ENCODE results near the gene COL28A1. TPM values are rescaled to one million over a fixed set of nuclear protein-coding genes. Genes with fewer than 3 reads are reported as not detected.
"Not testable (repeated sequence)": the region's sequence is repeated elsewhere in the genome, so short reads cannot be mapped to it uniquely, and the experiment has no call there.

The COL28A1 gene
- total RNA-seq, 1 donor from 2014 or later = 2.0 TPM

- Histone ChIP-seq H3K27ac (no peak overlapping the region), H3K27me3 (ENCODE audit: low read depth) (no peaks in the 10 kb centered on the region), H3K36me3 (no peaks in the 10 kb centered on the region), H3K9me3 (peaks cover 4% of the 10 kb centered on the region), H3K4me1 (no peaks in the 10 kb centered on the region), H3K4me3 (no peak overlapping the region)
- intact Hi-C loops (cut with DNase I) = no loop called here
- TF ChIP-seq CTCF (IDR thresholded peaks at IDR 0.05) = no peak
- ATAC-seq (no peak), DNase-seq (no peak)
Observed at GRCh38 chr7:7484072-7484471, 51.6 kb downstream of the COL28A1 start.

- no peaks in the 10 kb centered on the region for H3K36me3 ChIP-seq
- DNase-seq = no peak
- H3K4me3 ChIP-seq = no peak overlapping the region
- no peak for ATAC-seq
- no peak for TF ChIP-seq CTCF (IDR thresholded peaks at IDR 0.05)
- intact Hi-C loops (cut with DNase I) = no loop called here
- no peak overlapping the region for H3K27ac ChIP-seq
- H3K4me1 ChIP-seq = no peaks in the 10 kb centered on the region
- no peaks in the 10 kb centered on the region for H3K27me3 ChIP-seq (ENCODE audit: low read depth)
- peaks cover 4% of the 10 kb centered on the region for H3K9me3 ChIP-seq
Observed at GRCh38 chr7:7481802-7482201, 53.9 kb downstream of the COL28A1 start.

DNA sequence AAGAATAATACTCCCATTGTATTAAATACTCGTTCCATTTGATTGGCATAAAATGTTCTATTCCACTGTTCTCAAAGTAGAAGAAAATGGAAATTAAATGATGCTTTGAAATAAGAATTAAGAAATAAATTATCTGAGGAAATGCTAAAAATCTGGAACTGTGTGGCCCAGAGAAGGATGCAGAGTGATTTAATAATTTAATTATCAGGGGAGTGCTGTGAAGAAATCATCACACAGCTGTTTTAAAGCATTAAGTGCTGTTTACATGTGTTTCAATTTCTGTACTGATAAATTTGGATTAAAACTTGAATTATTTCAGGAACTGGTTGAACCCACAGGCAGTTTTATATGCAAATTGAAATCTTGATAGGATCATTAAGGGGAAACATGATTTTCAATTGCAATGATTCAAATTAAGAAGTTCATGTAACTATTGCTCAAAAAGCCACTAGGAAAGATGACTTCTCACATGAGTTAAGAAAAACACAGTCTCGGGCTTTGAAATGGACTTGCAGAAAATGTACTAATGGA is 56.3 kb downstream of the COL28A1 start:
- DNase-seq = no peak
- H3K27me3 ChIP-seq (ENCODE audit: low read depth) = no peaks in the 10 kb centered on the region
- no peaks in the 10 kb centered on the region for H3K4me1 ChIP-seq
- H3K9me3 ChIP-seq = peaks cover 4% of the 10 kb centered on the region
- no peak for TF ChIP-seq CTCF (IDR thresholded peaks at IDR 0.05)
- H3K27ac ChIP-seq = no peak overlapping the region
- intact Hi-C loops (cut with DNase I) = no loop called here
- no peak for ATAC-seq
- H3K36me3 ChIP-seq = no peaks in the 10 kb centered on the region
- no peak overlapping the region for H3K4me3 ChIP-seq

- no peaks in the 10 kb centered on the region for H3K4me1 ChIP-seq
- intact Hi-C loops (cut with DNase I) = no loop called here
- no peak overlapping the region for H3K27ac ChIP-seq
- H3K4me3 ChIP-seq = no peak overlapping the region
- no peak for DNase-seq
- no peak for ATAC-seq
- no peaks in the 10 kb centered on the region for H3K36me3 ChIP-seq
- H3K9me3 ChIP-seq = no peaks in the 10 kb centered on the region
- H3K27me3 ChIP-seq (ENCODE audit: low read depth) = no peaks in the 10 kb centered on the region
- no peak for TF ChIP-seq CTCF (IDR thresholded peaks at IDR 0.05)
Observed at GRCh38 chr7:7478569-7478968, 57.1 kb downstream of the COL28A1 start.

- DNase-seq; H3K4me3 ChIP-seq; H3K27ac ChIP-seq; H3K9me3 ChIP-seq; ATAC-seq; intact Hi-C loops (cut with DNase I); H3K4me1 ChIP-seq; H3K27me3 ChIP-seq (ENCODE audit: low read depth); H3K36me3 ChIP-seq: not testable (repeated sequence)
Observed at GRCh38 chr7:7477641-7478040, 58.0 kb downstream of the COL28A1 start.

DNA sequence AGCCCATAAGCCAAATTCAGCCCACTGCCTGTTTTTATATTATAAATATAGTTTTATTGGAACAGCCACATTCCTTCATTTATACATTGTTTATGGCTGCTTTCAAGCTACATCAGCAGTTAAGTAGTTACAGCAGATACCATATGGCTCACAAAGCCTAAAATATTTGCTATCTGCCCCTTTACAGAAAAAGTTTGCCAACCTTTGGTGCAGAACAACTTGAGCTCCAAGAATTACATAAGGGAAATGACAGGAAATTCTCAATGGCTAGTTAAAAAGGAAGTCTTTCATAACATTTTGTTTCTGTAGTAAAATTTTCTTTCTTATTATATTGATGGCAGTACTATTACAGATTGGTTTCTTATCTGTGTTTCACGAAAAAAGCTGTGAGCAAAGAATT is 59.3 kb downstream of the COL28A1 start:
- ATAC-seq (no peak), DNase-seq (no peak)
- no peak overlapping the region for H3K27ac ChIP-seq
- no peaks in the 10 kb centered on the region for H3K4me1 ChIP-seq
- H3K4me3 ChIP-seq = no peak overlapping the region
- H3K9me3 ChIP-seq = no peaks in the 10 kb centered on the region
- intact Hi-C loops (cut with DNase I) = no loop called here
- TF ChIP-seq CTCF (IDR thresholded peaks at IDR 0.05) = no peak
- H3K27me3 ChIP-seq (ENCODE audit: low read depth) = no peaks in the 10 kb centered on the region
- H3K36me3 ChIP-seq = no peaks in the 10 kb centered on the region

Data from lower lobe of right lung (tissue), 2 donors.